Measurements from ENCODE around the gene NELFCD.

- no peak for TF ChIP-seq CTCF (IDR thresholded peaks at IDR 0.05)
- no peak for TF ChIP-seq EP300 (IDR thresholded peaks at IDR 0.05; ENCODE audit: low read depth)
- no peak for TF ChIP-seq POLR2A (IDR thresholded peaks at IDR 0.05)
- TF ChIP-seq POLR2AphosphoS5 (IDR thresholded peaks at IDR 0.05) = no peak
These were observed 42.5 kb upstream of the NELFCD start for GRCh38 chr20:58938541-58938940.

Data from transverse colon (tissue), 4 donors.